ENCODE results near the gene AMBP.

Gene AMBP

GRCh38 chr9:114029311-114030170 lies 48.6 kb downstream of the AMBP start:
- DNase-seq, result no peak

GRCh38 chr9:114028646-114029045 lies 49.5 kb downstream of the AMBP start:
- DNase-seq, result no peak

GRCh38 chr9:114027863-114028465 lies 50.1 kb downstream of the AMBP start:
- no peak for DNase-seq

- DNase-seq, result no peak
Observed at GRCh38 chr9:114027159-114027862, 50.8 kb downstream of the AMBP start.

- DNase-seq, result no peak
Observed at GRCh38 chr9:114026335-114026734, 51.8 kb downstream of the AMBP start.

GRCh38 chr9:114025760-114026159 lies 52.3 kb downstream of the AMBP start:
- no peak for DNase-seq

- DNase-seq, result no peak
Observed at GRCh38 chr9:114025196-114025753, 52.8 kb downstream of the AMBP start.

- DNase-seq, result no peak
Observed at GRCh38 chr9:114023961-114024360, 54.1 kb downstream of the AMBP start.

- no peak for DNase-seq
Observed at GRCh38 chr9:114021578-114021977, 56.5 kb downstream of the AMBP start.

- DNase-seq, result no peak
Observed at GRCh38 chr9:114017741-114018715, 60.1 kb downstream of the AMBP start.

- no peak for DNase-seq
Observed at GRCh38 chr9:114016629-114017423, 61.3 kb downstream of the AMBP start.

- no peak for DNase-seq
Observed at GRCh38 chr9:114016101-114016500, 62.0 kb downstream of the AMBP start.

GRCh38 chr9:114015607-114016006 lies 62.5 kb downstream of the AMBP start:
- DNase-seq, result no peak

- no peak for DNase-seq
Observed at GRCh38 chr9:114014044-114014443, 64.1 kb downstream of the AMBP start.

- DNase-seq, result no peak
Observed at GRCh38 chr9:114012126-114012525, 66.0 kb downstream of the AMBP start.

- no peak for DNase-seq
Observed at GRCh38 chr9:114011313-114011712, 66.8 kb downstream of the AMBP start.

All from NCI-H146 (cell line).